ENCODE data around the gene TM4SF4. TPM values are rescaled to one million over a fixed set of nuclear protein-coding genes. Genes with fewer than 3 reads are reported as not detected.

Gene TM4SF4
- total RNA-seq, 1 experiment from 2014 or later: not detected

DNA sequence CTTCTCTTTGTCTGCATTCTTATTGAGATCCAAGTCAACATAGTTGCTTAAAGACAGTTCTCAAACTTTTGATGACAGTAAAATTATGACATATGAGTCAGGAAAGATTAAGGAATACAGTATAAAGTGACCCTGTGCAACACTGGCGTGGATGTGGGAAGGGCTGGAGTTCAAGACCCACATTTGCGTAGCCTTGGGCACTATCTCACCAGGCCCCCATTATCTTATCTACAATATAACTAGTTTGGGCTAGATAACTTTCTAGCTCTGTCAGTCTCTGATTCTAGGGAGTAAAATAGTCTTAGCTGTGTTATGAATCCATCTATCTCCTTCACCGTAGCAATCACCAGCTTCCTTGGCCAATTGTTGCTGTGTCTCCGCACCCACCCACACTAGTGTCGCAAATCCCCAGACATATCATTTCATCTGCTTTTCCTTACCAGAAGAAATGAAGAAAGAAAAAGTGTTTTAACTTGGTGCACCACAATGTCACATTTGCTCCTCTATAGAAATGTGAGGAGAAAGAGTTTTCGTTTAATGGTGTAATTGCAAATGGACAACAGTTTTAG, 14.9 kb upstream of the TM4SF4 start:
- Mint-ChIP-seq H3K4me1 (ENCODE audit: insufficient read depth, unreplicated experiment) (peaks cover 7% of the 10 kb centered on the region), H3K27me3 (ENCODE audit: insufficient read depth, unreplicated experiment) (no peaks in the 10 kb centered on the region), H3K9me3 (ENCODE audit: unreplicated experiment) (no peaks in the 10 kb centered on the region), H3K27ac (ENCODE audit: low read depth, unreplicated experiment) (no peak overlapping the region), H3K36me3 (ENCODE audit: insufficient read depth, unreplicated experiment) (no peaks in the 10 kb centered on the region), H3K4me3 (ENCODE audit: unreplicated experiment) (no peak overlapping the region)
- BruUV-seq (replicated peaks): no TSS peak
- ChIA-PET POLR2A (interaction anchor here (1.5 kb wide), 1 partner anchor 14 kb away, joined by 6 read pairs; no protein-coding TSS in a partner anchor), CTCF (interaction anchor here (0.5 to 0.8 kb wide), 2 partner anchors 69 to 504 kb away, joined by 3 read pairs; no protein-coding TSS in a partner anchor)
- DNase-seq (ENCODE audit: unreplicated experiment): no peak
- intact Hi-C loops (cut with micrococcal nuclease): no loop called here
- TF ChIP-seq, protein P1, sequence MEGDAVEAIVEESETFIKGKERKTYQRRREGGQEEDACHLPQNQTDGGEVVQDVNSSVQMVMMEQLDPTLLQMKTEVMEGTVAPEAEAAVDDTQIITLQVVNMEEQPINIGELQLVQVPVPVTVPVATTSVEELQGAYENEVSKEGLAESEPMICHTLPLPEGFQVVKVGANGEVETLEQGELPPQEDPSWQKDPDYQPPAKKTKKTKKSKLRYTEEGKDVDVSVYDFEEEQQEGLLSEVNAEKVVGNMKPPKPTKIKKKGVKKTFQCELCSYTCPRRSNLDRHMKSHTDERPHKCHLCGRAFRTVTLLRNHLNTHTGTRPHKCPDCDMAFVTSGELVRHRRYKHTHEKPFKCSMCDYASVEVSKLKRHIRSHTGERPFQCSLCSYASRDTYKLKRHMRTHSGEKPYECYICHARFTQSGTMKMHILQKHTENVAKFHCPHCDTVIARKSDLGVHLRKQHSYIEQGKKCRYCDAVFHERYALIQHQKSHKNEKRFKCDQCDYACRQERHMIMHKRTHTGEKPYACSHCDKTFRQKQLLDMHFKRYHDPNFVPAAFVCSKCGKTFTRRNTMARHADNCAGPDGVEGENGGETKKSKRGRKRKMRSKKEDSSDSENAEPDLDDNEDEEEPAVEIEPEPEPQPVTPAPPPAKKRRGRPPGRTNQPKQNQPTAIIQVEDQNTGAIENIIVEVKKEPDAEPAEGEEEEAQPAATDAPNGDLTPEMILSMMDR (IDR thresholded peaks at IDR 0.05; ENCODE audit: unreplicated experiment): no peak

DNA sequence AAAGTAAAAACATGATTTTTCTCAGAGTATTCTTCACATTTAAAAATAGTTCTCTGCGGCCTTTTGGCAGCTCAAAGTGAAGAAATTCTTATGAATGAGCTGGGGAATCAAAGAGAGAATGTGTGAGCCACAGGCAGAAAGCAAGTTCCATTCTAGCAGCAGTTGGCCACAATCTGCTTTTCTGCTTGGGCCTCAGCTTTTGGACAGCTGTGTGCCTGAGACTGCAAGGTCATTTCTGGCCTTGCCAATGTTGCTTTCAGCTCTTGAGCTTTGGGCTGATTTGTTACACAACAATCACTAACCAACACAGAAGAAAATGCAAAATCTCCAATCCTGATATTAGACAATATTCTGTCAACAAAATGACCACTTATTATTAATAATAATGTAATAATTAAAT, 14.4 kb upstream of the TM4SF4 start:
- CTCF ChIA-PET: interaction anchor here (0.8 kb wide), 1 partner anchor 69 kb away, joined by 3 read pairs; no protein-coding TSS in a partner anchor
- no peak for DNase-seq (ENCODE audit: unreplicated experiment)
- no peak overlapping the region for H3K27ac Mint-ChIP-seq (ENCODE audit: low read depth, unreplicated experiment)
- intact Hi-C loops (cut with micrococcal nuclease): no loop called here
- no peak overlapping the region for H3K4me3 Mint-ChIP-seq (ENCODE audit: unreplicated experiment)
- H3K27me3 Mint-ChIP-seq (ENCODE audit: insufficient read depth, unreplicated experiment): no peaks in the 10 kb centered on the region
- BruUV-seq (replicated peaks): no TSS peak
- TF ChIP-seq, protein P1 (IDR thresholded peaks at IDR 0.05; ENCODE audit: unreplicated experiment): no peak
- H3K36me3 Mint-ChIP-seq (ENCODE audit: insufficient read depth, unreplicated experiment): no peaks in the 10 kb centered on the region
- H3K4me1 Mint-ChIP-seq (ENCODE audit: insufficient read depth, unreplicated experiment): peaks cover 1% of the 10 kb centered on the region
- no peaks in the 10 kb centered on the region for H3K9me3 Mint-ChIP-seq (ENCODE audit: unreplicated experiment)
- POLR2A ChIA-PET: interaction anchor here (1.5 kb wide), 1 partner anchor 13 kb away, joined by 6 read pairs; no protein-coding TSS in a partner anchor

DNA sequence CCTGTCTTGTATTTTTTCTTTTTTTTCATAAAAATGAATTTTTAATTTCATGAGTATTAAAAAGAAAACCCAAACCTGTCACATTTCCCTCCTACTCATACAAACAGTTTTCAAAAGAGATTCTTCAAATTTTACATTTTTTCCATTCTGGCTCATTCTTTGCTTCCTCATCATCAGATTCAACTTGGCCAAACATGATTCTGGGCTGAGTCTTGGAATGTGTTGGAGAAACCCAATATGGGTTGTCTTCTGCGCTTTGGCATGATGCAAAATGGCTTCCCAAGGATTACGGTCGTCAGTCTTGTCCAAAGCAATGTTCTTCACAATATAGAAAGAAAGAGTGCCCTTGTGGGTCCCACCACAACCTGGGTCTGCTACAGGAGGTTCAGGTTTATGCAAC, 12.4 kb upstream of the TM4SF4 start:
- Mint-ChIP-seq H3K27ac (ENCODE audit: low read depth, unreplicated experiment) (no peak overlapping the region), H3K36me3 (ENCODE audit: insufficient read depth, unreplicated experiment) (no peaks in the 10 kb centered on the region), H3K4me1 (ENCODE audit: insufficient read depth, unreplicated experiment) (peaks cover 8% of the 10 kb centered on the region), H3K27me3 (ENCODE audit: insufficient read depth, unreplicated experiment) (no peaks in the 10 kb centered on the region), H3K9me3 (ENCODE audit: unreplicated experiment) (no peaks in the 10 kb centered on the region), H3K4me3 (ENCODE audit: unreplicated experiment) (no peak overlapping the region)
- intact Hi-C loops (cut with micrococcal nuclease): no loop called here
- TF ChIP-seq, protein P1 (IDR thresholded peaks at IDR 0.05; ENCODE audit: unreplicated experiment): no peak
- BruUV-seq (replicated peaks): no TSS peak
- ChIA-PET POLR2A (interaction anchor here (0.6 to 1.5 kb wide), 3 partner anchors 14 to 109 kb away, joined by 3 to 5 read pairs (median 4); no protein-coding TSS in a partner anchor), CTCF (interaction anchor here (0.7 to 1.7 kb wide), 3 partner anchors 11 to 18 kb away, joined by 3 to 5 read pairs (median 4); no protein-coding TSS in a partner anchor)
- no peak for DNase-seq (ENCODE audit: unreplicated experiment)

DNA sequence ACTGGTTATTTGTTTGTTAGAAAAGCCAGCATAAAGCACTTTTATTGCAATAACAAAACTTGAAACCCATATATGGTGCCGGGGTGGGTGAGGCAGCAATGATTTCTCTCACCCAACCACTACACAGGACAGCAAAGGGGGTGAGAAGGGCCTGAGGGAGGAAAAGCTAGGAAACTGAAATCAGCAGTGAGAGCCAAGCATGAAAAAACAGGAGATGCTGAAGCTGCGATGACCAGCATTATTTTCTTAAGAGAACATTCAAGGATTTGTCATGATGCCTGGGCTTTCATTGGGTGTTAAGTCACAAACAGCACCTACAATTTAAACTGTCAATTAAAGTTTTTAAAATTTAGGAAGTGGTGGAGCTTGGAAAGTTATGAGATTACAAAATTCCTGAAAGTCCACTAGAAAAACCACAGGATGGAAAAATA, 11.9 kb upstream of the TM4SF4 start:
- POLR2A ChIA-PET: interaction anchor here (1.5 kb wide), 1 partner anchor 14 kb away, joined by 4 read pairs; no protein-coding TSS in a partner anchor
- H3K4me1 Mint-ChIP-seq (ENCODE audit: insufficient read depth, unreplicated experiment): peaks cover 8% of the 10 kb centered on the region
- peak; percentile 23 for DNase-seq (ENCODE audit: unreplicated experiment)
- TF ChIP-seq, protein P1 (IDR thresholded peaks at IDR 0.05; ENCODE audit: unreplicated experiment): no peak
- H3K27ac Mint-ChIP-seq (ENCODE audit: low read depth, unreplicated experiment): no peak overlapping the region
- CTCF ChIA-PET: interaction anchor here (1.1 to 1.7 kb wide), 2 partner anchors 11 to 17 kb away, joined by 3 to 5 read pairs; no protein-coding TSS in a partner anchor
- no peaks in the 10 kb centered on the region for H3K9me3 Mint-ChIP-seq (ENCODE audit: unreplicated experiment)
- no peaks in the 10 kb centered on the region for H3K27me3 Mint-ChIP-seq (ENCODE audit: insufficient read depth, unreplicated experiment)
- no peaks in the 10 kb centered on the region for H3K36me3 Mint-ChIP-seq (ENCODE audit: insufficient read depth, unreplicated experiment)
- no peak overlapping the region for H3K4me3 Mint-ChIP-seq (ENCODE audit: unreplicated experiment)
- BruUV-seq (replicated peaks): no TSS peak
- intact Hi-C loops (cut with micrococcal nuclease): no loop called here
